WTC11 (cell line): Measurements from ENCODE around the gene BDH1. TPM values are rescaled to one million over a fixed set of nuclear protein-coding genes. Genes with fewer than 3 reads are reported as not detected.

Experiments
- ATAC-seq: fragments of 200-7000 bp; cut with Tn5 transposase; 2 replicates; pipeline ENCODE4 v1.10.0; 2021; ENCODE audit warnings: mild to moderate bottlenecking, moderate library complexity
- CTCF ChIA-PET: fragments of 300-600 bp; sonication (Branson Sonifier 250); formaldehyde crosslinking; loops from one replicate; lab custom pipeline; 2021; ENCODE audit warnings: antibody characterized with exemption; lab: Charles Lee
- POLR2A ChIA-PET: fragments of 350-600 bp; sonication (Branson Sonifier 250); formaldehyde crosslinking; loops from one replicate; lab custom pipeline; 2021; ENCODE audit warnings: antibody characterized with exemption; lab: Charles Lee
- DNase-seq: peaks from one replicate; pipeline ENCODE4 v3.0.0; 2021; ENCODE audit warnings: low spot score
- H3K27ac Mint-ChIP-seq: 2 replicates; pipeline ENCODE4 v1.8.0; 2021; ENCODE audit warnings: mixed read lengths
- H3K27me3 Mint-ChIP-seq: 2 replicates; pipeline ENCODE4 v1.8.0; 2021; ENCODE audit warnings: low read depth, mild to moderate bottlenecking, moderate library complexity, mixed read lengths
- H3K36me3 Mint-ChIP-seq: 2 replicates; pipeline ENCODE4 v1.8.0; 2021; ENCODE audit warnings: mixed read lengths
- H3K4me1 Mint-ChIP-seq: 2 replicates; pipeline ENCODE4 v1.8.0; 2022; ENCODE audit warnings: mixed read lengths
- H3K4me3 Mint-ChIP-seq: 2 replicates; pipeline ENCODE4 v1.8.0; 2021; ENCODE audit warnings: mild to moderate bottlenecking, moderate library complexity, mixed read lengths
- H3K9me3 Mint-ChIP-seq: 2 replicates; pipeline ENCODE4 v1.8.0; 2021; ENCODE audit warnings: mixed read lengths
- AR ChIP-seq: fragments of 250-450 bp; sonication (Bioruptor Pico); IDR thresholded peaks from 2 replicates; pipeline ENCODE4 v1.9.0; 2021; ENCODE audit warnings: mild to moderate bottlenecking
- CREB1 ChIP-seq: sonication (generic); formaldehyde crosslinking; IDR thresholded peaks from 2 replicates; pipeline ENCODE4 v1.8.0; 2023; ENCODE audit warnings: mild to moderate bottlenecking, missing genetic modification reagents
- IRF2 ChIP-seq: sonication (generic); formaldehyde crosslinking; IDR thresholded peaks from 2 replicates; pipeline ENCODE4 v1.8.0; 2022; ENCODE audit warnings: low read depth, missing genetic modification reagents, borderline replicate concordance
- NR3C1 ChIP-seq: sonication (generic); formaldehyde crosslinking; conservative IDR thresholded peaks from 2 replicates; pipeline ENCODE4 v1.8.1; 2023; ENCODE audit warnings: low read depth, mild to moderate bottlenecking, missing genetic modification reagents
- PRDM15 ChIP-seq: sonication (generic); formaldehyde crosslinking; IDR thresholded peaks from 2 replicates; pipeline ENCODE4 v1.8.0; 2022; ENCODE audit warnings: missing genetic modification reagents
- TEAD4 ChIP-seq: sonication (generic); formaldehyde crosslinking; IDR thresholded peaks from 2 replicates; pipeline ENCODE4 v1.8.0; 2022; ENCODE audit warnings: mild to moderate bottlenecking, missing genetic modification reagents
- ZNF121 ChIP-seq: sonication (generic); formaldehyde crosslinking; IDR thresholded peaks from 2 replicates; pipeline ENCODE4 v1.8.0; 2023; ENCODE audit warnings: missing genetic modification reagents
- ZNF219 ChIP-seq: sonication (generic); formaldehyde crosslinking; IDR thresholded peaks from 2 replicates; pipeline ENCODE4 v1.8.0; 2023; ENCODE audit warnings: missing genetic modification reagents, mild to moderate bottlenecking, borderline replicate concordance
- ZNF281 ChIP-seq: sonication (generic); formaldehyde crosslinking; IDR thresholded peaks from 2 replicates; pipeline ENCODE4 v1.8.0; 2023; ENCODE audit warnings: mild to moderate bottlenecking, missing genetic modification reagents
- ZNF425 ChIP-seq: fragments of 250-450 bp; sonication (Bioruptor Pico); conservative IDR thresholded peaks from 2 replicates; pipeline ENCODE4 v1.9.0; 2021; ENCODE audit warnings: mild to moderate bottlenecking
- total RNA-seq: library from RNA; stranded (reverse); gene quantifications from 3 replicates; pipeline ENCODE4 v1.2.3, GENCODE V29; 2021
- TF ChIP-seq, protein P1 (sequence below): sonication (generic); formaldehyde crosslinking; IDR thresholded peaks from 2 replicates; pipeline ENCODE4 v1.8.1; 2022; ENCODE audit warnings: mild to moderate bottlenecking, moderate library complexity, missing genetic modification reagents

Gene BDH1
- total RNA-seq, 1 experiment from 2014 or later, result 26.8 TPM

- no peak for TF ChIP-seq ZNF281 (CRISPR knock-in tag)
- TF ChIP-seq CREB1 (CRISPR knock-in tag), result no peak
- no peak for TF ChIP-seq AR (CRISPR knock-in tag)
- no peak for TF ChIP-seq PRDM15 (CRISPR knock-in tag)
- no peak for TF ChIP-seq IRF2 (CRISPR knock-in tag)
- TF ChIP-seq ZNF121 (CRISPR knock-in tag), result no peak
- no peak for TF ChIP-seq TEAD4 (CRISPR knock-in tag)
- TF ChIP-seq ZNF219 (CRISPR knock-in tag), result no peak
These were observed 60.3 kb downstream of the BDH1 start (continued) for GRCh38 chr3:197495499-197495898.

- Mint-ChIP-seq H3K4me1 (no peaks in the 10 kb centered on the region), H3K27me3 (peaks cover 7% of the 10 kb centered on the region), H3K27ac (no peak overlapping the region), H3K9me3 (peaks cover 20% of the 10 kb centered on the region), H3K4me3 (no peak overlapping the region), H3K36me3 (peaks cover 7% of the 10 kb centered on the region)
- no peak for ATAC-seq
- CTCF ChIA-PET, result interaction anchor here (0.8 kb wide), 1 partner anchor 238 kb away, joined by 3 read pairs; no protein-coding TSS in a partner anchor
- POLR2A ChIA-PET, result no interaction called here
- no peak for DNase-seq
- TF ChIP-seq NR3C1, result no peak
These were observed 60.7 kb downstream of the BDH1 start for GRCh38 chr3:197495059-197495455.

- TF ChIP-seq, protein P1, sequence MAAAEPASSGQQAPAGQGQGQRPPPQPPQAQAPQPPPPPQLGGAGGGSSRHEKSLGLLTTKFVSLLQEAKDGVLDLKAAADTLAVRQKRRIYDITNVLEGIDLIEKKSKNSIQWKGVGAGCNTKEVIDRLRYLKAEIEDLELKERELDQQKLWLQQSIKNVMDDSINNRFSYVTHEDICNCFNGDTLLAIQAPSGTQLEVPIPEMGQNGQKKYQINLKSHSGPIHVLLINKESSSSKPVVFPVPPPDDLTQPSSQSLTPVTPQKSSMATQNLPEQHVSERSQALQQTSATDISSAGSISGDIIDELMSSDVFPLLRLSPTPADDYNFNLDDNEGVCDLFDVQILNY (CRISPR knock-in tag), result no peak
- TF ChIP-seq ZNF425 (CRISPR knock-in tag), result no peak
- ChIA-PET POLR2A (no interaction called here), CTCF (no interaction called here)
- Mint-ChIP-seq H3K4me3 (no peak overlapping the region), H3K27ac (no peak overlapping the region), H3K4me1 (no peaks in the 10 kb centered on the region), H3K36me3 (peaks cover 7% of the 10 kb centered on the region), H3K27me3 (peaks cover 7% of the 10 kb centered on the region), H3K9me3 (peaks cover 14% of the 10 kb centered on the region)
- DNase-seq (no peak), ATAC-seq (no peak)
These were observed 61.3 kb downstream of the BDH1 start for GRCh38 chr3:197494366-197495058.
